GM23338 (cell line): Measurements from ENCODE around the gene FAM114A2. TPM values are rescaled to one million over a fixed set of nuclear protein-coding genes. Genes with fewer than 3 reads are reported as not detected.

Experiments used
- EZH2 ChIP-seq: fragments of 200-600 bp; sonication (generic); IDR thresholded peaks from one replicate; pipeline ENCODE4 v1.8.0; 2017; ENCODE audit warnings: antibody characterized with exemption, mild to moderate bottlenecking, low read depth; ENCODE audit not compliant: unreplicated experiment
- EZH2phosphoT487 ChIP-seq: fragments of 200-600 bp; sonication (generic); IDR thresholded peaks from one replicate; pipeline ENCODE4 v1.8.1; 2018; ENCODE audit warnings: antibody characterized with exemption; ENCODE audit not compliant: unreplicated experiment
- JUNB ChIP-seq: IDR thresholded peaks from one replicate; pipeline ENCODE4 v1.6.1; 2016; ENCODE audit warnings: antibody characterized with exemption; ENCODE audit not compliant: unreplicated experiment
- POLR2AphosphoS5 ChIP-seq: IDR thresholded peaks from 2 replicates; pipeline ENCODE4 v1.6.1; 2016; ENCODE audit warnings: antibody characterized with exemption, low read depth
- STAT1 ChIP-seq: IDR thresholded peaks from one replicate; pipeline ENCODE4 v1.6.1; 2016; ENCODE audit warnings: antibody characterized with exemption; ENCODE audit not compliant: unreplicated experiment
- ZNF114 ChIP-seq: fragments of 250-450 bp; sonication (Bioruptor Pico); IDR thresholded peaks from 2 replicates; pipeline ENCODE4 v1.5.0; 2020; ENCODE audit warnings: mild to moderate bottlenecking, moderate library complexity
- polyA plus RNA-seq: library from polyadenylated mRNA; unstranded; fragments of >200 nt; fragmentation: Nextera tagmentation; extraction: Ambion mirVana; gene quantifications from 2 replicates; pipeline ENCODE4 v1.2.1, GENCODE V29; 2016
- total RNA-seq: library from RNA; depleted of rRNA; stranded (reverse); fragments of >200 nt; shearing (Covaris generic); gene quantifications from 2 replicates; pipeline ENCODE4 v1.2.3, GENCODE V29; 2014
- TF ChIP-seq, protein P1 (sequence below): fragments of 250-450 bp; sonication (Bioruptor Pico); IDR thresholded peaks from 2 replicates; pipeline ENCODE4 v1.5.0; 2020; ENCODE audit warnings: mild to moderate bottlenecking, moderate library complexity
- TF ChIP-seq, protein P2 (sequence below), 2 experiments: fragments of 200-600 bp in 1 of 2; sonication (generic) in 1 of 2; conservative IDR thresholded peaks; 2 replicates each; pipeline versions ENCODE4 v1.5.1 to v1.6.1; 2016 to 2017; ENCODE audit warnings: antibody characterized with exemption in 2 of 2, low read depth in 2 of 2, mild to moderate bottlenecking in 2 of 2, moderate library complexity in 1 of 2
- TF ChIP-seq, protein P3 (sequence below): IDR thresholded peaks from 2 replicates; pipeline ENCODE4 v1.6.1; 2016; ENCODE audit warnings: antibody characterized with exemption

Gene FAM114A2
- total and polyA plus RNA-seq, 2 experiments from 2014 or later: 4.9 to 5.8 TPM

DNA sequence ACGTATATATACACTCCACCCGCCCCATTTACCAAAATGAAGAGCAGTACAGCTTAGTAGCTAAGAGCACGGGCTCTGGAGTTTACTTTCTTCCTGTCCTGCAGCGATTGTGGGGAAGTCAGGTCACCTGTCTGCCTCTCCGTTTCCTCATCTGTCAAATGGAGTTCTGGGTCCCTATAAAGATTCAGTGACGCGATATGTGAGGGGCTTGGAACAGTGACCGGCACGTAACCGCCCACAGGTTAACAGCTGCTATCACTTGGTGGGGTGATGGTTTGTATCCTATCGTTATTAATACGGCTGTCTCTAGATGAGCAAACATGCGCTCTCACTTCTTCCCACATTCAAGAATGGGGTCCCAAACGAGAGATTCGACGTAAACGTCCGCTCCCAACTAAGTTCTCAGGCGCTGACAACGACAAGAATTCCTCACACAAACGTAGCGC lies 426 bp downstream of the FAM114A2 start (continued):
- TF ChIP-seq, protein P1, sequence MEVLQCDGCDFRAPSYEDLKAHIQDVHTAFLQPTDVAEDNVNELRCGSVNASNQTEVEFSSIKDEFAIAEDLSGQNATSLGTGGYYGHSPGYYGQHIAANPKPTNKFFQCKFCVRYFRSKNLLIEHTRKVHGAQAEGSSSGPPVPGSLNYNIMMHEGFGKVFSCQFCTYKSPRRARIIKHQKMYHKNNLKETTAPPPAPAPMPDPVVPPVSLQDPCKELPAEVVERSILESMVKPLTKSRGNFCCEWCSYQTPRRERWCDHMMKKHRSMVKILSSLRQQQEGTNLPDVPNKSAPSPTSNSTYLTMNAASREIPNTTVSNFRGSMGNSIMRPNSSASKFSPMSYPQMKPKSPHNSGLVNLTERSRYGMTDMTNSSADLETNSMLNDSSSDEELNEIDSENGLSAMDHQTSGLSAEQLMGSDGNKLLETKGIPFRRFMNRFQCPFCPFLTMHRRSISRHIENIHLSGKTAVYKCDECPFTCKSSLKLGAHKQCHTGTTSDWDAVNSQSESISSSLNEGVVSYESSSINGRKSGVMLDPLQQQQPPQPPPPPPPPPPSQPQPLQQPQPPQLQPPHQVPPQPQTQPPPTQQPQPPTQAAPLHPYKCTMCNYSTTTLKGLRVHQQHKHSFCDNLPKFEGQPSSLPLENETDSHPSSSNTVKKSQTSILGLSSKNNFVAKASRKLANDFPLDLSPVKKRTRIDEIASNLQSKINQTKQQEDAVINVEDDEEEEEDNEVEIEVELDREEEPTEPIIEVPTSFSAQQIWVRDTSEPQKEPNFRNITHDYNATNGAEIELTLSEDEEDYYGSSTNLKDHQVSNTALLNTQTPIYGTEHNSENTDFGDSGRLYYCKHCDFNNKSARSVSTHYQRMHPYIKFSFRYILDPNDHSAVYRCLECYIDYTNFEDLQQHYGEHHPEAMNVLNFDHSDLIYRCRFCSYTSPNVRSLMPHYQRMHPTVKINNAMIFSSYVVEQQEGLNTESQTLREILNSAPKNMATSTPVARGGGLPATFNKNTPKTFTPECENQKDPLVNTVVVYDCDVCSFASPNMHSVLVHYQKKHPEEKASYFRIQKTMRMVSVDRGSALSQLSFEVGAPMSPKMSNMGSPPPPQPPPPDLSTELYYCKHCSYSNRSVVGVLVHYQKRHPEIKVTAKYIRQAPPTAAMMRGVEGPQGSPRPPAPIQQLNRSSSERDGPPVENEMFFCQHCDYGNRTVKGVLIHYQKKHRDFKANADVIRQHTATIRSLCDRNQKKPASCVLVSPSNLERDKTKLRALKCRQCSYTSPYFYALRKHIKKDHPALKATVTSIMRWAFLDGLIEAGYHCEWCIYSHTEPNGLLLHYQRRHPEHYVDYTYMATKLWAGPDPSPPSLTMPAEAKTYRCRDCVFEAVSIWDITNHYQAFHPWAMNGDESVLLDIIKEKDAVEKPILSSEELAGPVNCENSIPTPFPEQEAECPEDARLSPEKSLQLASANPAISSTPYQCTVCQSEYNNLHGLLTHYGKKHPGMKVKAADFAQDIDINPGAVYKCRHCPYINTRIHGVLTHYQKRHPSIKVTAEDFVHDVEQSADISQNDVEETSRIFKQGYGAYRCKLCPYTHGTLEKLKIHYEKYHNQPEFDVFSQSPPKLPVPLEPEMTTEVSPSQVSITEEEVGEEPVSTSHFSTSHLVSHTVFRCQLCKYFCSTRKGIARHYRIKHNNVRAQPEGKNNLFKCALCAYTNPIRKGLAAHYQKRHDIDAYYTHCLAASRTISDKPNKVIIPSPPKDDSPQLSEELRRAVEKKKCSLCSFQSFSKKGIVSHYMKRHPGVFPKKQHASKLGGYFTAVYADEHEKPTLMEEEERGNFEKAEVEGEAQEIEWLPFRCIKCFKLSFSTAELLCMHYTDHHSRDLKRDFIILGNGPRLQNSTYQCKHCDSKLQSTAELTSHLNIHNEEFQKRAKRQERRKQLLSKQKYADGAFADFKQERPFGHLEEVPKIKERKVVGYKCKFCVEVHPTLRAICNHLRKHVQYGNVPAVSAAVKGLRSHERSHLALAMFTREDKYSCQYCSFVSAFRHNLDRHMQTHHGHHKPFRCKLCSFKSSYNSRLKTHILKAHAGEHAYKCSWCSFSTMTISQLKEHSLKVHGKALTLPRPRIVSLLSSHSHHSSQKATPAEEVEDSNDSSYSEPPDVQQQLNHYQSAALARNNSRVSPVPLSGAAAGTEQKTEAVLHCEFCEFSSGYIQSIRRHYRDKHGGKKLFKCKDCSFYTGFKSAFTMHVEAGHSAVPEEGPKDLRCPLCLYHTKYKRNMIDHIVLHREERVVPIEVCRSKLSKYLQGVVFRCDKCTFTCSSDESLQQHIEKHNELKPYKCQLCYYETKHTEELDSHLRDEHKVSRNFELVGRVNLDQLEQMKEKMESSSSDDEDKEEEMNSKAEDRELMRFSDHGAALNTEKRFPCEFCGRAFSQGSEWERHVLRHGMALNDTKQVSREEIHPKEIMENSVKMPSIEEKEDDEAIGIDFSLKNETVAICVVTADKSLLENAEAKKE (CRISPR knock-in tag): no peak
- TF ChIP-seq STAT1: no peak
- TF ChIP-seq JUNB: no peak
- TF ChIP-seq, protein P2, sequence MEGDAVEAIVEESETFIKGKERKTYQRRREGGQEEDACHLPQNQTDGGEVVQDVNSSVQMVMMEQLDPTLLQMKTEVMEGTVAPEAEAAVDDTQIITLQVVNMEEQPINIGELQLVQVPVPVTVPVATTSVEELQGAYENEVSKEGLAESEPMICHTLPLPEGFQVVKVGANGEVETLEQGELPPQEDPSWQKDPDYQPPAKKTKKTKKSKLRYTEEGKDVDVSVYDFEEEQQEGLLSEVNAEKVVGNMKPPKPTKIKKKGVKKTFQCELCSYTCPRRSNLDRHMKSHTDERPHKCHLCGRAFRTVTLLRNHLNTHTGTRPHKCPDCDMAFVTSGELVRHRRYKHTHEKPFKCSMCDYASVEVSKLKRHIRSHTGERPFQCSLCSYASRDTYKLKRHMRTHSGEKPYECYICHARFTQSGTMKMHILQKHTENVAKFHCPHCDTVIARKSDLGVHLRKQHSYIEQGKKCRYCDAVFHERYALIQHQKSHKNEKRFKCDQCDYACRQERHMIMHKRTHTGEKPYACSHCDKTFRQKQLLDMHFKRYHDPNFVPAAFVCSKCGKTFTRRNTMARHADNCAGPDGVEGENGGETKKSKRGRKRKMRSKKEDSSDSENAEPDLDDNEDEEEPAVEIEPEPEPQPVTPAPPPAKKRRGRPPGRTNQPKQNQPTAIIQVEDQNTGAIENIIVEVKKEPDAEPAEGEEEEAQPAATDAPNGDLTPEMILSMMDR (conservative IDR thresholded peaks at IDR 0.05; ENCODE audit: low read depth in 2 of 2): no peak
- TF ChIP-seq POLR2AphosphoS5: no peak
- TF ChIP-seq, protein P3, sequence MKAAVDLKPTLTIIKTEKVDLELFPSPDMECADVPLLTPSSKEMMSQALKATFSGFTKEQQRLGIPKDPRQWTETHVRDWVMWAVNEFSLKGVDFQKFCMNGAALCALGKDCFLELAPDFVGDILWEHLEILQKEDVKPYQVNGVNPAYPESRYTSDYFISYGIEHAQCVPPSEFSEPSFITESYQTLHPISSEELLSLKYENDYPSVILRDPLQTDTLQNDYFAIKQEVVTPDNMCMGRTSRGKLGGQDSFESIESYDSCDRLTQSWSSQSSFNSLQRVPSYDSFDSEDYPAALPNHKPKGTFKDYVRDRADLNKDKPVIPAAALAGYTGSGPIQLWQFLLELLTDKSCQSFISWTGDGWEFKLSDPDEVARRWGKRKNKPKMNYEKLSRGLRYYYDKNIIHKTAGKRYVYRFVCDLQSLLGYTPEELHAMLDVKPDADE: no peak
- no peak for TF ChIP-seq ZNF114 (CRISPR knock-in tag)
- TF ChIP-seq EZH2: no peak
- no peak for TF ChIP-seq EZH2phosphoT487
